ENCODE measurements around the gene PKN1. TPM values are rescaled to one million over a fixed set of nuclear protein-coding genes. Genes with fewer than 3 reads are reported as not detected.
"Not testable (repeated sequence)": the region's sequence is repeated elsewhere in the genome, so short reads cannot be mapped to it uniquely, and the experiment has no call there.

Gene PKN1
- total RNA-seq, 2 donors from 2014 or later, result 54.3 to 255 TPM

GRCh38 chr19:14395710-14396336 is 37.3 kb upstream of the PKN1 start:
- Histone ChIP-seq H3K9me3 (no peaks in the 10 kb centered on the region), H3K4me1 (replicated peaks) (no peaks in the 10 kb centered on the region), H3K36me3 (no peaks in the 10 kb centered on the region), H3K27ac (no peak overlapping the region), H3K4me3 (no peak overlapping the region), H3K27me3 (replicated peaks; ENCODE audit: insufficient read depth) (no peaks in the 10 kb centered on the region)
- intact Hi-C loops (cut with DNase I), result loop anchor here (10.0 kb wide), 1 partner anchor 369 kb away; no protein-coding TSS in a partner anchor
- no peak for DNase-seq (ENCODE audit: low spot score)
- no peak for TF ChIP-seq CTCF (IDR thresholded peaks at IDR 0.05)
- no peak for TF ChIP-seq POLR2A (IDR thresholded peaks at IDR 0.05)
- no peak for TF ChIP-seq POLR2AphosphoS5 (IDR thresholded peaks at IDR 0.05)
- WGBS, result 77% methylated on average over 8 of the region's 16 CpGs

GRCh38 chr19:14396730-14397129 is 36.4 kb upstream of the PKN1 start:
- H3K36me3 ChIP-seq; H3K4me1 ChIP-seq (replicated peaks); H3K27me3 ChIP-seq (replicated peaks; ENCODE audit: insufficient read depth); H3K4me3 ChIP-seq; DNase-seq (ENCODE audit: low spot score); H3K9me3 ChIP-seq; H3K27ac ChIP-seq: not testable (repeated sequence)
- intact Hi-C loops (cut with DNase I), result loop anchor here (10.0 kb wide), 1 partner anchor 368 kb away; no protein-coding TSS in a partner anchor
- 96% methylated on average over 2 of the region's 3 CpGs for WGBS

DNA sequence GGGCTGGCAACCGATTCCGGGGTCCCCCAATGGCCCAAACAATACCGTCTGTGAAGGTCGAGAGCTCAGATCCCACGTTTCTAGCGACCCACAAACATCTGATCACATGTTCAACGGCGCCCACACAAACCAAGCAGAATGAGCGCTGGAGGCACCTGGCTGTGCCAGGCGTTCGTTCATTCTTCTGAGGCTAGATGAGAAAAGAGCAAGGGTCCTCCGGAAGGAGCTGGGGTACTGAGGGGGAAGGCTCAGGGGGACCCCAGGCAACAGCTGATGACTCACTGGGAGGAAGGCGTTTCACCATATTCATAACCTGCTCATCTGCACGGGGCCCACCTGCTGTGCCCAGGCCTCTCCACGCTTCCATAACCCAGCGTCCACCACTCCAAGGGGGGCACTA is 35.9 kb upstream of the PKN1 start:
- H3K4me3 ChIP-seq; H3K27me3 ChIP-seq (replicated peaks; ENCODE audit: insufficient read depth); H3K9me3 ChIP-seq; H3K36me3 ChIP-seq; H3K27ac ChIP-seq; DNase-seq (ENCODE audit: low spot score); H3K4me1 ChIP-seq (replicated peaks): not testable (repeated sequence)
- WGBS, result 87% methylated on average over 14 of the region's 16 CpGs
- intact Hi-C loops (cut with DNase I), result loop anchor here (10.0 kb wide), 1 partner anchor 368 kb away; no protein-coding TSS in a partner anchor

- H3K4me3 ChIP-seq, result no peak overlapping the region
- no peak overlapping the region for H3K27ac ChIP-seq
- intact Hi-C loops (cut with DNase I), result no loop called here
- H3K4me1 ChIP-seq (replicated peaks), result no peaks in the 10 kb centered on the region
- H3K9me3 ChIP-seq, result no peaks in the 10 kb centered on the region
- no peaks in the 10 kb centered on the region for H3K27me3 ChIP-seq (replicated peaks; ENCODE audit: insufficient read depth)
- WGBS, result 87% methylated on average over 11 of the region's 11 CpGs
- DNase-seq (ENCODE audit: low spot score), result no peak
- TF ChIP-seq CTCF (IDR thresholded peaks at IDR 0.05), result no peak
- H3K36me3 ChIP-seq, result no peaks in the 10 kb centered on the region
These were observed 32.1 kb upstream of the PKN1 start for GRCh38 chr19:14400951-14401431.

- WGBS, result 96% methylated on average over 18 of the region's 18 CpGs
- no peaks in the 10 kb centered on the region for H3K9me3 ChIP-seq
- TF ChIP-seq POLR2AphosphoS5 (IDR thresholded peaks at IDR 0.05) (no peak), CTCF (IDR thresholded peaks at IDR 0.05) (no peak), POLR2A (IDR thresholded peaks at IDR 0.05) (no peak)
- no peaks in the 10 kb centered on the region for H3K36me3 ChIP-seq
- no peak overlapping the region for H3K27ac ChIP-seq
- intact Hi-C loops (cut with DNase I), result no loop called here
- no peak for DNase-seq (ENCODE audit: low spot score)
- H3K4me1 ChIP-seq (replicated peaks), result peaks cover 3% of the 10 kb centered on the region
- no peaks in the 10 kb centered on the region for H3K27me3 ChIP-seq (replicated peaks; ENCODE audit: insufficient read depth)
- H3K4me3 ChIP-seq, result no peak overlapping the region
These were observed 31.5 kb upstream of the PKN1 start for GRCh38 chr19:14401468-14402195.
